NOMO-1 treated with dmso at 0.1 percent for 144 hours (cell line): ENCODE data around the gene CLDN2.

Experiments
- DNase-seq: peaks from one replicate; lab custom pipeline; 2025; ENCODE audit not compliant: unreplicated experiment; lab: John Stamatoyannopoulos, UW

CLDN2 gene

DNA sequence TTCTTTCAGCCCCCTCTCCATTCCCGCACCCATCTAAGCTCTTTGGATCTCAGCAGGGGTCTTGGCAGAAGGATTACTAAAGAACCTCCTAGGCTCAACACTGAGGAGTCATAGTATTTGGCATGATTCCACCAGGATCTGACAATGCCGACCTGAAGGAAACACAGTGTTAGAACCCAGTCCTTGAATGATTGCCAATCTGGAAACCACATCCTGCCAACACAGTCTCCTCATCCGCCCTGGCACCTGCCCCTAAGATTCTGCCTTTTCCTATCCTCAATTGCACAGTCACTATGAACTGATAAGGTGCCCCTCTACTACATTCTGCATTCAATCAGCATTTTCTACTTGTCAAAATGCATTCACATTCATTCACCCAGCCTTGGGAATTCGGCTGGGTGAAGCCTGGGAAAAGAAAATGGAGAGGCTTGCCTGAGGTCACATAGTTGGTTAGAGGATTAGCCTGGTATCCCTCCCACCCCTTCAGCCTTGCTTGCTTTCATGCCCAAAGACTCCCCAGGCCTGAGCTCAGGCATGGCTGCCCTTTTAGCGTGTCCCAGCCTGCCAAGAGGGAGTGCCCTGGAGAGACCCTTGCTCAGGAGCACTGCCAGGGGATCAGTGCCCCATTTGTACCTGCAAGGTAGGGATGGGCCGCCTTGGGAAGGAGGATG lies 2.2 kb upstream of the CLDN2 start:
- no peak for DNase-seq

DNA sequence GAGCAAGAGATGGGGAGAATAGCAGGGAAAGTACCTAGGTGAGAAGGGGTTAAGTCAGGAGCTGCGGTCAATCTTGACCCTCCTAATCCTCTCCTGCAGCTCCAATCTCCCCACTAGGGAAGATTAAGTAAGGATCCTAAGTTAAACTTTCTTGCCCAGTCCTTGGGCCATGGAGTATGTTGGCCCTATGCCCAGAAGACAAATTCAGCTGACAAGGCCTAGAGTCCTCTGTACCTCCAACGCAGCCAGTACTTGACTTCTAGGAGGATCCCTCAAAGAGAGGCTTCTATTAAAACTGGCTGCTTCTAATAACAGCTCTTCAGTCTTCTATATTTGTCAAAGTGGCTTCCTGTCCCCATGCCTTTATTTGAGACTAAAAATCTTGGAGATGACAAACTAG lies 1.4 kb downstream of the CLDN2 start:
- no peak for DNase-seq

GRCh38 chrX:106927023-106927422 lies 6.8 kb downstream of the CLDN2 start:
- DNase-seq = no peak

GRCh38 chrX:106927700-106928099 lies 7.5 kb downstream of the CLDN2 start:
- no peak for DNase-seq

GRCh38 chrX:106928227-106928626 lies 8.0 kb downstream of the CLDN2 start:
- DNase-seq = no peak

DNA sequence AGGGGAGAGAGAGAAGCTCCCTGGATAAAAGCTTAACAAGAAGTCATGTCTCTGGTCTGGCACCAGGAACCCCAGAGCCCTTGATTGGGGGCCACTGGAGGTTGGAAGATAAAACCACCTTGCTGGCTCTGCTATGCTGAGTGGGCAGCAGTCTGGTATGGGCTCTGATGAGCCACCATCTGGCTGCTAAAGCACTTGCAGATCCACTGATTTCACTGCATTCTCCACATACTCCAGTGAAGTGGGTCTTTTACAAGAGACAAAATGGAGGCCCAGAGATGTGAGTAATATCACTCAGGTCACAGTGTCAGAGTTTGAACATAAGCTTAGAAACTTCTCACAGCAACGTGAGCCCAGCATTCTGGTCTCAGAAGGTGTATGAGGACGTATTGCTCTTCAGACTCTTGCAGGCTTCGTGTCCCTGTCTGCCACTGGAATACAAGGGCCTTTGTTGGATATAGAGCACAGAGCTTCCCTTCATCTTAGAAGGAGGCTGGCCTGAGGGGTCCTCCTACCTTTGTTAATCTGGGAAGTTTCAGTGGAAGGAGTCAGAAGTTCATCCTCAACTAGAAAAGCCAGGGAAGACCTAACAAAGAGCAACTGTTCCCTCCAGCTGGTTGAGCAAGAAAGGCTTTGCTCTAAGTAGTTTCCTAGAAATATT lies 11.8 kb downstream of the CLDN2 start:
- no peak for DNase-seq

- DNase-seq = no peak
These were observed 12.3 kb downstream of the CLDN2 start for GRCh38 chrX:106932492-106932923.

GRCh38 chrX:106932960-106933537 lies 12.8 kb downstream of the CLDN2 start:
- no peak for DNase-seq

GRCh38 chrX:106933538-106933961 lies 13.3 kb downstream of the CLDN2 start:
- no peak for DNase-seq

- DNase-seq = no peak
These were observed 15.0 kb downstream of the CLDN2 start for GRCh38 chrX:106935175-106935574.

- no peak for DNase-seq
These were observed 16.0 kb downstream of the CLDN2 start for GRCh38 chrX:106936246-106936645.

GRCh38 chrX:106939566-106939965 lies 19.4 kb downstream of the CLDN2 start:
- DNase-seq = no peak

GRCh38 chrX:106940068-106940467 lies 19.9 kb downstream of the CLDN2 start:
- DNase-seq = no peak

GRCh38 chrX:106946464-106946863 lies 26.3 kb downstream of the CLDN2 start:
- no peak for DNase-seq

DNA sequence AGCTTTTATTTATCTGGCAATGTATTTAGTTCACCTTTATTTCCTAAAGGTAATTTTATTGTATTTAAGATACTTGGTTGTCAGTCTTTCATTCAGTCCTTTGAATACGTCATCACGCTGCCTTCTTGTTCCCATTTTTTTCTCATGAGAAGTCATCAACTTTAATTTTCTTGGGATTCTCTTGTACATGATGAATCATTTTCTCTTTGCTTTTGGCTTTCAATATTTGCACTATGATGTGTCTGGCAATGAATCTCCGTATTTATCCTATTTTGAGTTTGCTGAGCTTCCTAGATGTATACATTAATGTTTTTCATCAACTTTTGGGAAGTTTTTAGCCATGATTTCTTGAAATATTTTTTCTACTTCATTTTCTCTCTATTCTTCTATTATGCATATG lies 28.4 kb downstream of the CLDN2 start:
- DNase-seq = no peak

DNA sequence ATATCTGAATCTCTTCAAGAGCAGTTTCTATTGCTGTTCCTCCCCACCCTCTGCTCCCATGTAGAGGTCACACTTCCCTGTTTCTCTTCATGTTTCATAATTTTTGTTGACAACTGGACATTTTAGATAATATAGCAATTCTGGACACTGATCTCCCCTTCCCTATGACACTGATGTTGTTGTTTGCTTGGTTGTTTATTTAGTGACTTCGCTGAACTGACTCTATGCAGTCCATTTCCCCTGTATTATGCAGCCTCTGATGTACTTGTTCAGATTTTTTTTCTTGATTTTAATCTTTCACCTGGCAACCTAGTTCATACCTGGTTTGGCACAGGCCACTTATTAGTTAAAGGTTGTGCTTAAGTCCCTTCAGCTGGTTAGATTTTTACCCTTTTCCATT lies 29.2 kb downstream of the CLDN2 start:
- no peak for DNase-seq

GRCh38 chrX:106950381-106950780 lies 30.2 kb downstream of the CLDN2 start:
- DNase-seq = no peak

DNA sequence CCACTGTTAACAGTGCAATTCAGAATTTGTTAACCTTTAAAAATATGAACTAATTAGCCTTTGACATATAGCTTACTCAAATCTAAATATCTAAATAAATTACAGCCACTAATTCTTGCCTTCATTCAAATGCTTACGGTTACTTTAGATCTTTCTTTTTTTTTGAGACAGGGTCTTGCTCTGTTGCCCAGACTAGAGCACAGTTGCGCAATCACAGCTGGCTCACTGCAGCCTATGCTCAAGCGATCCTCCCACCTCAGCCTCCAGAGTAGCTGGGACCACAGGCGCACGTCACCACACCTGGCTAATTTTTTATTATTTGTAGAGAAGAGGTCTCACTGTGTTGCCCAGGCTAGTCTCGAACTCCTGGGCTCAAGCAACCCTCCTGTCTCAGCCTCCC lies 31.0 kb downstream of the CLDN2 start:
- DNase-seq = no peak

DNA sequence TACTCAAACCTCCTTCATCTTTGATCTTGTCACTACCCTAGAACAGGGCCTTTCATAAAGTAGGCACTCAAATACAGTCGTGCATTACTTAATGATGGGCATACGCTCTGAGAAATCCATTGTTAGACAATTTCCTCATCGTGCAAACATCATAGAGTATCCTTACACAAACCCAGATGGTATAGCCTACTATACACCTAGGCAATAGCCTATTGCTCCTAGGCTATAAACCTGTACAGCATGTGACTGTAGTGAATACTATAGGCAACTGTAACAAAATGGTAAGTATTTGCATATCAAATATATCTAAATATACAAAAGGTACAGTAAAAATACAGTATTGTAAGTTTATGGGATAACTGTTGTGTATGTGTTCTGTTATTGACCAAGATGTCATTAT lies 31.9 kb downstream of the CLDN2 start:
- DNase-seq = no peak

GRCh38 chrX:106952538-106952937 lies 32.3 kb downstream of the CLDN2 start:
- DNase-seq = no peak

DNA sequence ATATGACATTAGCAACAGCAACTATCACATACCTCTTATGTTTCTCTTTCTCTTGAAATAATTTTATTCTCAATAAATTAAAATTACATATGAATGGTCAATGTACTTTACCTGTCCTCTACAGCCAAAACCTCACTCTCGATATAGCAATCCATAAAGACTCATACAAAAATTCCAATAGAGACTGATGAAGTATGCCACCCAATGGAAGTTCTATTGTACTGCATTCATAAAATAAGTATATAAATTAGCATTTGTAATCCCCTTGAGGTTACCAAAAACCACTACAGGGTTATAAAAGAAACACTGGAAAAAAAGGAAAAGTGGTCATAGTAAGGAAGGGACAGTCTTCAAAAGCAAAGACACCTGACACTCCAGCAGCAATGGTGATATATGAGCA lies 32.8 kb downstream of the CLDN2 start:
- no peak for DNase-seq

GRCh38 chrX:106954041-106954440 lies 33.8 kb downstream of the CLDN2 start:
- DNase-seq = no peak
